Measurements from ENCODE around the gene ADAM17. TPM values are rescaled to one million over a fixed set of nuclear protein-coding genes. Genes with fewer than 3 reads are reported as not detected.
A peak's percentile ranks its signal among the peaks of the same experiment; 100 is the strongest.

The ADAM17 gene
- total and polyA plus RNA-seq, 2 of the 8 experiments (the other 6 are each of a cell fraction or from before 2014, with no cell fraction given), result 6.5 to 23.5 TPM

- Histone ChIP-seq H3K14ac (ENCODE audit: insufficient read length) (no peak overlapping the region), H2BK120ac (replicated peaks; ENCODE audit: low read depth, low read length) (no peak overlapping the region), H3K4me1 (replicated peaks in 1 of 4; ENCODE audit: control insufficient read depth in 3 of 4, insufficient read depth in 4 of 4, low read length in 3 of 4) (no peaks in the 10 kb centered on the region), H3K27me3 (replicated peaks in 1 of 4; ENCODE audit: control insufficient read depth in 3 of 4, extremely low read depth in 1 of 4, insufficient read depth in 3 of 4, low read length in 3 of 4) (no peaks in the 10 kb centered on the region), H2BK12ac (ENCODE audit: low read depth, low read length) (no peak overlapping the region), H3K4me3 (ENCODE audit: extremely low read depth in 1 of 4, insufficient read depth in 2 of 4, low read depth in 3 of 4, low read length in 4 of 4) (no peak overlapping the region; a peak in 1 of 8 replicates), H3K4ac (replicated peaks; ENCODE audit: insufficient read length, low read depth, low read length) (no peak overlapping the region), H4K20me1 (replicated peaks in 1 of 2; ENCODE audit: control insufficient read depth in 1 of 2, insufficient read depth in 2 of 2, low read length in 2 of 2) (peaks cover 0 to 3% of the 10 kb centered on the region in 2 experiments), H3K4me2 (ENCODE audit: insufficient read depth in 1 of 2, low read depth in 2 of 2, low read length in 2 of 2) (no peak overlapping the region), H3K9me3 (ENCODE audit: insufficient read depth in 2 of 2, low read depth in 1 of 2, low read length in 1 of 2) (no peaks in the 10 kb centered on the region), H2AK5ac (ENCODE audit: low read depth, low read length) (no peak overlapping the region), H3K27ac (ENCODE audit: low read depth, low read length) (peak overlapping the region; percentile 40; the same call in 1 of the 2 replicates), H4K8ac (ENCODE audit: extremely low read depth, insufficient read depth, low read length) (no peak overlapping the region), H2BK15ac (ENCODE audit: low read length) (no peak overlapping the region), H3K79me1 (ENCODE audit: low read depth, low read length) (no peaks in the 10 kb centered on the region), H3K9ac (replicated peaks in 1 of 4; ENCODE audit: extremely low read depth in 1 of 4, low read depth in 3 of 4, low read length in 3 of 4) (no peak overlapping the region), H3K36me3 (ENCODE audit: control insufficient read depth in 2 of 4, insufficient read depth in 4 of 4, low read length in 3 of 4) (peaks cover 11 to 39% (median 26%) of the 10 kb centered on the region in 4 experiments; a peak in 7 of 8 replicates), H2BK5ac (ENCODE audit: low read depth, low read length) (no peak overlapping the region), H2AFZ (ENCODE audit: low read length) (no peak overlapping the region), H3K18ac (ENCODE audit: extremely low read depth, low read length) (no peak overlapping the region), H3K23me2 (ENCODE audit: low read depth, low read length) (no peaks in the 10 kb centered on the region), H2BK20ac (ENCODE audit: low read length) (no peak overlapping the region), H3K23ac (ENCODE audit: insufficient read length) (no peak overlapping the region), H3K56ac (replicated peaks; ENCODE audit: insufficient read length, low read depth, low read length) (no peak overlapping the region), H3K79me2 (ENCODE audit: control insufficient read depth in 1 of 2, insufficient read depth in 2 of 2, low read length in 2 of 2) (no peaks in the 10 kb centered on the region), H4K91ac (replicated peaks; ENCODE audit: insufficient read length, low read length) (no peak overlapping the region), H4K5ac (ENCODE audit: insufficient read length, low read depth, low read length) (no peak overlapping the region)
- POLR2A ChIA-PET (ENCODE audit: partially characterized antibody), result interaction anchor here (3.0 kb wide), 1 partner anchor 12 kb away, joined by 7 read pairs; no protein-coding TSS in a partner anchor
- CTCF ChIA-PET (ENCODE audit: partially characterized antibody), result interaction anchor here (0.6 kb wide), 1 partner anchor 18 kb away, joined by 3 read pairs; no protein-coding TSS in a partner anchor
- DNase-seq (ENCODE audit: low read depth in 1 of 2, low spot score in 2 of 2), result no peak
- 86% methylated on average over 4 of the region's 4 CpGs; no CpG with 5 or more reads in 1 of the 2 experiments for WGBS, 2 experiments (ENCODE audit: extremely low coverage in 1 of 2, insufficient coverage in 1 of 2, insufficient read length in 1 of 2, insufficient replicate concordance in 2 of 2, low coverage in 1 of 2, low lambda C conversion rate in 2 of 2, missing lambda C conversion rate in 1 of 2)
- no peak for FAIRE-seq
- no peak for TF ChIP-seq SIX5 (IDR thresholded peaks at IDR 0.05; ENCODE audit: low read depth, low read length)
- TF ChIP-seq SIRT6 (IDR thresholded peaks at IDR 0.05; ENCODE audit: low read length), result no peak
- TF ChIP-seq CHD2 (IDR thresholded peaks at IDR 0.05; ENCODE audit: low read length), result no peak
- no peak for TF ChIP-seq ATF2 (IDR thresholded peaks at IDR 0.05; ENCODE audit: low read length)
- TF ChIP-seq ASH2L (IDR thresholded peaks at IDR 0.05; ENCODE audit: low read length), result no peak
- no peak for TF ChIP-seq EP300 (IDR thresholded peaks at IDR 0.05; ENCODE audit: borderline replicate concordance in 1 of 2, low read depth in 2 of 2, low read length in 2 of 2)
- TF ChIP-seq SAP30 (IDR thresholded peaks at IDR 0.05; ENCODE audit: insufficient read depth, insufficient replicate concordance, low read length), result no peak
- TF ChIP-seq MAX (IDR thresholded peaks at IDR 0.05), result no peak
- TF ChIP-seq SRF (IDR thresholded peaks at IDR 0.05; ENCODE audit: low read depth, low read length), result no peak
- no peak for TF ChIP-seq TBP (IDR thresholded peaks at IDR 0.05; ENCODE audit: low read depth, low read length)
- no peak for TF ChIP-seq EZH2 (IDR thresholded peaks at IDR 0.05; ENCODE audit: low read depth, low read length, severe bottlenecking)
- no peak for TF ChIP-seq JUN (IDR thresholded peaks at IDR 0.05; ENCODE audit: low read depth, low read length)
Measured at GRCh38 chr2:9497017-9497416, 58.6 kb downstream of the ADAM17 start.

All from H1 (cell line).